Activated naive CD8-positive, alpha-beta T cell treated with anti-CD3 and anti-CD28 coated beads, Interleukin-2, amount 10 ng/mL, durations not matched to agents 7 days and 5 days (primary cell): ENCODE data around the gene PCK1. TPM values are rescaled to one million over a fixed set of nuclear protein-coding genes. Genes with fewer than 3 reads are reported as not detected.

ENCODE experiments used
- ATAC-seq: fragments of 150-1000 bp; cut with Tn5 transposase; one replicate; pipeline ENCODE4 v1.10.0; 2021; ENCODE audit warnings: low read depth, moderate library complexity
- POLR2A ChIA-PET: fragments of 350-600 bp; sonication (Branson Sonifier 250); formaldehyde crosslinking; loops from one replicate; lab custom pipeline; 2021; ENCODE audit warnings: antibody characterized with exemption; lab: Charles Lee
- DNase-seq: peaks from one replicate; pipeline ENCODE4 v3.0.0; 2021
- H3K27ac Mint-ChIP-seq: one replicate; pipeline ENCODE4 v1.8.0; 2022; ENCODE audit warnings: mild to moderate bottlenecking, mixed read lengths
- H3K27me3 Mint-ChIP-seq: one replicate; pipeline ENCODE4 v1.8.0; 2022; ENCODE audit warnings: mild to moderate bottlenecking, moderate library complexity, mixed read lengths
- H3K36me3 Mint-ChIP-seq: one replicate; pipeline ENCODE4 v1.8.0; 2021; ENCODE audit warnings: mild to moderate bottlenecking, mixed read lengths
- H3K4me1 Mint-ChIP-seq: one replicate; pipeline ENCODE4 v1.8.0; 2021; ENCODE audit warnings: mixed read lengths
- H3K4me3 Mint-ChIP-seq: one replicate; pipeline ENCODE4 v1.8.0; 2022; ENCODE audit warnings: mild to moderate bottlenecking, moderate library complexity, mixed read lengths
- H3K9me3 Mint-ChIP-seq: one replicate; pipeline ENCODE4 v1.8.0; 2021; ENCODE audit warnings: mixed read lengths
- total RNA-seq, 2 experiments: library from RNA; stranded (reverse); gene quantifications; one replicate each; pipeline ENCODE4 v1.2.3, GENCODE V29; 2021

PCK1 gene
- total RNA-seq, 2 experiments from 2014 or later: not detected

GRCh38 chr20:57610261-57610952, 49.5 kb downstream of the PCK1 start:
- POLR2A ChIA-PET: interaction anchor here (1.5 kb wide), 1 partner anchor 9 kb away, joined by 3 read pairs; no protein-coding TSS in a partner anchor
- DNase-seq (peak; percentile 22), ATAC-seq (no peak)
- Mint-ChIP-seq H3K4me1 (peaks cover under 1% of the 10 kb centered on the region), H3K27me3 (no peaks in the 10 kb centered on the region), H3K27ac (peak overlapping the region; percentile 9), H3K9me3 (no peaks in the 10 kb centered on the region), H3K4me3 (no peak overlapping the region), H3K36me3 (peaks cover 24% of the 10 kb centered on the region)

DNA sequence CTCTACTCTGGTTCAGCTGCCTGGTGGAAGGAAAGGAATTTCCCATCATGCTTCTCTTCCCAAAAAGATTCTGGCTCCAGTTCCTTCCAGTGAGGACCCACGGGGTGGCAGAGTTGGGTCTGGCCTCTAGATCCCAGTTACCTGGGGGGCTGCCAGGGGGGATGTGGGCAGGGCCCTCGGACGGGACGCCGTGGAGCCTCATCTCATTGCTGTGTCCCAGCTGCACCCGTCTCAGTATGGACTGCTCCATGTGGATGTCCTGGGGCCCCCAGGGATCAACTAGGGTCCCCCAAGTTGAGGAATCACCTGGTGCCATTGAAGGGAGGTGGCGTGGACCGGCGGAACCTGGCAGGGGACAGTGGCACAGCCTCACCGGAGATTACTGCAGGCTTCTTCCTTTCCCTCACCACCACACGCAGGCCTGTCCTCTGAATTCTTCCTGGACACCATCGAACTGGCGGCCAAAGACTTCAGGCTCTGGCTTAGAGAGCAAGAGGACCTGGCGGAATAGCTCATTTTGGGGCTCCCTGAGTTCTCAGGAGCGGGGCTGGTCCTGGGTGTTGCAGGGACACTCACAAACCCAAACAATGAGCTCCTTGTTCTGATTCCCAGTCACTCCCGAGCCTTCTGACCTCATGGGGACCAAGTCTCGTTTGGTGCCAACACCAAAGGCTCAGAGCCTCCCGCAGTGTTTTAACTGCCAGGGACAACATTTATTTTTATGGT, 50.8 kb downstream of the PCK1 start:
- POLR2A ChIA-PET: no interaction called here
- Mint-ChIP-seq H3K4me1 (no peaks in the 10 kb centered on the region), H3K9me3 (no peaks in the 10 kb centered on the region), H3K4me3 (no peak overlapping the region), H3K36me3 (peaks cover 21% of the 10 kb centered on the region), H3K27me3 (no peaks in the 10 kb centered on the region), H3K27ac (no peak overlapping the region)
- DNase-seq: no peak
- ATAC-seq: no peak

GRCh38 chr20:57612436-57612835, 51.5 kb downstream of the PCK1 start:
- Mint-ChIP-seq H3K4me1 (peaks cover 5% of the 10 kb centered on the region), H3K27ac (no peak overlapping the region), H3K9me3 (no peaks in the 10 kb centered on the region), H3K36me3 (peaks cover 25% of the 10 kb centered on the region), H3K27me3 (no peaks in the 10 kb centered on the region), H3K4me3 (no peak overlapping the region)
- POLR2A ChIA-PET: no interaction called here
- DNase-seq: no peak
- no peak for ATAC-seq

DNA sequence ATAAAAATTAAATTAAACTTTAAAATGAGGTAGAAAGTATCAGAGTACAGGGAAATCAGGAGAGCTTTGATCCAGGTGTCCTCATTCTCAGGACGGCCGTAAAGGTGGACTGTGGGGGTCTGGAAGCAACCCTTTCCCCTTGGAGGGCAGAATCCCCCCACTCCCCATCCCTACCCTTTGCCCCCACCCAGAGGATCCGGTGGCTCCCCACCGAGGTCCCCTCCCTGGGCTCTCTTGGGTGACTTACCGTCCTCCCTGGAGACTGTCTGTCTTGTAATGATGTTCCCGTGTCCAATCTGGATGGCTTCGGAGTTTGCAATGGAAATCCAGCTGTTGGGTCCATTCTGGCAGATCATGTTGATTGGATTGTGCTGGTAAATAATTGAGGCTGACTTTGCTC, 52.0 kb downstream of the PCK1 start:
- Mint-ChIP-seq H3K36me3 (peaks cover 24% of the 10 kb centered on the region), H3K27me3 (no peaks in the 10 kb centered on the region), H3K4me3 (no peak overlapping the region), H3K4me1 (peaks cover 10% of the 10 kb centered on the region), H3K9me3 (no peaks in the 10 kb centered on the region), H3K27ac (no peak overlapping the region)
- ATAC-seq (no peak), DNase-seq (no peak)
- POLR2A ChIA-PET: no interaction called here

DNA sequence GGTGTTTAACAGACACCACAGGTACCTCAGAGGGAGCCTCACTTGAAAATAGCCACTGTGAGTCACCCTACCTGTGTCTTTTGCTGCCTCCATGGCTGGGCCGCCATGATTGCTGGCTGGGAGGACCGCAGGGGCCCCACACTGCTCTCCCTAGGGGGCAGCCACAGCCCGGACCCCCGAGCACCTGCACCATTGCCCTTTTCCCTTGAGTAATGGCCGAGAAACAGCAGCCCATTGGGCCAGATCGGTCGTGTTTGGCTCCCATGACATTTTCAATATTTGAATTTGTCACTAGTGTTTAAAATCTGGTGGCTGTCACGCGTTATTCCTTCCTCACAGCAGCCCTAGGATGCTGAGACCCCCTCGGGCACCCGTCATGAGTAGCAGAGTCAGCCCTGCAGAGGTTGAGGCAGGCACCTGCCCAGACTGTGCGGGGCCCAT, 52.6 kb downstream of the PCK1 start:
- no peak for ATAC-seq
- Mint-ChIP-seq H3K27ac (no peak overlapping the region), H3K27me3 (no peaks in the 10 kb centered on the region), H3K4me3 (no peak overlapping the region), H3K36me3 (peaks cover 25% of the 10 kb centered on the region), H3K9me3 (no peaks in the 10 kb centered on the region), H3K4me1 (peaks cover 16% of the 10 kb centered on the region)
- POLR2A ChIA-PET: no interaction called here
- no peak for DNase-seq

GRCh38 chr20:57614490-57615444, 53.9 kb downstream of the PCK1 start:
- Mint-ChIP-seq H3K36me3 (peaks cover 19% of the 10 kb centered on the region), H3K27ac (no peak overlapping the region), H3K4me1 (peaks cover 26% of the 10 kb centered on the region), H3K27me3 (no peaks in the 10 kb centered on the region), H3K9me3 (no peaks in the 10 kb centered on the region), H3K4me3 (no peak overlapping the region)
- POLR2A ChIA-PET: interaction anchor here (1.1 kb wide), 1 partner anchor 10 kb away, joined by 3 read pairs; no protein-coding TSS in a partner anchor
- ATAC-seq: no peak
- peak; percentile 17 for DNase-seq

GRCh38 chr20:57615445-57615811, 54.5 kb downstream of the PCK1 start:
- Mint-ChIP-seq H3K9me3 (no peaks in the 10 kb centered on the region), H3K4me3 (no peak overlapping the region), H3K27ac (no peak overlapping the region), H3K36me3 (peaks cover 17% of the 10 kb centered on the region), H3K27me3 (no peaks in the 10 kb centered on the region), H3K4me1 (peaks cover 28% of the 10 kb centered on the region)
- ATAC-seq: no peak
- POLR2A ChIA-PET: interaction anchor here (1.1 kb wide), 1 partner anchor 11 kb away, joined by 3 read pairs; no protein-coding TSS in a partner anchor
- DNase-seq: no peak

DNA sequence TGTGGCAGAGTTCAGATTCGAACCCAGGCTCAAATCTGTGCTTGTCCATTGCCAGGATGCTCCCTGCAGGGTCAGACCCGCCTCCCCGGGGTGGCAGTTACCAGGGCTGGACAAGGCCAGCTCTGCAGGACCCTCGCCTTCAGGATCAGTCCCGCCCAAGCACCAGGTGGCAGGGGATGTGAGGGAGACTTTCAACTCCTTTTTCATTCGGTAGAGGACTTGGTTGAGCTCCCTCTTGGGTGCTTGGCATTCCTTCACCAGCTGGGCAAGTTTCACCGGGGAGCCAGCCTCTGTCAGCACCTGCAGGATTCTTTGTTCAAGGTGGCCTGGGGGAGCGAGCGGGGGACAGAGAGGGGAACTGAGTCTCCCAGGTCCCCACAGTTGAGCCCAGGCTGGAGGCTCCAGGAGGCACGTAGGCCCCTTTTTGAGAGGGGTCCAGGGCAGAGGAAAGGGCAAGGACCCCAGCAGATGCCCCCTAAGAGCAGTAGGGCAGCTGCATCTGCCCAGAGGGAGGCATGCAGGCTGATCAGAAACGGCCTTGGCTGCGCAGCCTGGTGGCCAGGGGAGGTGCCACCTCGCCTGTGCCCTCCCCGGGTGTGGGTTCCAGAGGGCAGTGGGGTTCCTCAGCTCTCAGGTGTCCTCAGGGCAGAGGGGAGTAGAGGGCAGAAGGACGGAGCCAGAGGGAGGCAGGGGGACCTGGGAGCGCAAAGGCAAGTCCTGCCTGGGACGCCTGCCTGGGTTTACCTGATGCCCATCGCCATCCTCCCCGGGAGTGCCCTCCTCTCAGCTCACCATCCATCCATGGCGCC, 55.4 kb downstream of the PCK1 start:
- H3K27me3 Mint-ChIP-seq: no peaks in the 10 kb centered on the region
- POLR2A ChIA-PET: interaction anchor here (4.6 kb wide), 1 partner anchor 12 kb away, joined by 103 read pairs; no protein-coding TSS in a partner anchor
- no peaks in the 10 kb centered on the region for H3K9me3 Mint-ChIP-seq
- peaks cover 37% of the 10 kb centered on the region for H3K4me1 Mint-ChIP-seq
- ATAC-seq (no peak), DNase-seq (no peak)
- peaks cover 15% of the 10 kb centered on the region for H3K36me3 Mint-ChIP-seq
- peak overlapping the region; percentile 56 for H3K27ac Mint-ChIP-seq
- H3K4me3 Mint-ChIP-seq: no peak overlapping the region

DNA sequence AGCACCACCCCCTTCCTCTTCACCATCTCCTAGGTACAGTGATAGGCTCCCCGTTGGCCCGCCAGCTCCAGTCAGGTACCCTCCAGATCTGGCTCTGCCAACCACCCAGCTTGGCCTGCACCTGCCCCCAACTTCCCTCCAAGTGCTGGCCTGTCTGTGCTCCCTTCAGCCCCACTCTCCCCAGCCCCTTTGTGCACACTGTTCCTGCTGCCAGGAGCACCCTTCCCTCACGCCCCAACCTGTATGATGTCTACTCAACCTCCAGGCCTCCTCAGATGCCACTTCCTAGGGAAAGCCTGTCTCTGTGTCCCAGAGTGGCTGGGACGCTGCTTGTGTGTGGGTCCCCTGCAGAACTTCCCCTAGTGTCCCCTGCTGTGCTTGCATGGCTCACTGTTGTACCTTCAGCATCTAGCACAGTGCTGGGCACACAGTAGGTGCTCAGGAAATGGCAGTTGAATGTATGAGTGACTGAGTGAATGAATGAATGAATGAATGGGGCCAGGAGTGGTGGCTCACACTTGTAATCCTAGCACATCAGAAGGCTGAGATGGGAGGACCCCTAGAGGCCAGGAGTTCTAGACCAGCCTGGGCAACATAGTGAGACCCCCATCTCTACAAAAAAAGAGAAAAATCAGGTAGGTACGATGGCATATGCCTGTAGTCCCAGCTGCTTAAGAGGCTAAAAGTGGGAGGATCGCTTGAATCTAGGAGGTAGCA, 56.3 kb downstream of the PCK1 start:
- DNase-seq: no peak
- H3K27ac Mint-ChIP-seq: peak overlapping the region; percentile 98

More for the DNA sequence above, 56.3 kb downstream of the PCK1 start:
- H3K4me1 Mint-ChIP-seq: peaks cover 39% of the 10 kb centered on the region
- no peak for ATAC-seq
- H3K4me3 Mint-ChIP-seq: no peak overlapping the region
- H3K9me3 Mint-ChIP-seq: no peaks in the 10 kb centered on the region
- POLR2A ChIA-PET: interaction anchor here (0.7 to 4.6 kb wide), 2 partner anchors 12 to 219 kb away, joined by 3 to 103 read pairs; no protein-coding TSS in a partner anchor
- peaks cover 15% of the 10 kb centered on the region for H3K36me3 Mint-ChIP-seq
- no peaks in the 10 kb centered on the region for H3K27me3 Mint-ChIP-seq
